Activated T-helper 1 cell treated with Interleukin-2 at 50 U/mL for 16 hours (primary cell): ENCODE results near the gene CIAO2A.
"Not testable (repeated sequence)": the region's sequence is repeated elsewhere in the genome, so short reads cannot be mapped to it uniquely, and the experiment has no call there.

Source experiments
- DNase-seq: peaks from one replicate; pipeline ENCODE4 v3.0.0-alpha.2; 2020; ENCODE audit warnings: low read depth

The CIAO2A gene

GRCh38 chr15:64111679-64112050, 18.0 kb upstream of the CIAO2A start:
- DNase-seq: no peak

- no peak for DNase-seq
Measured at GRCh38 chr15:64110950-64111678, 17.5 kb upstream of the CIAO2A start.

- not testable (repeated sequence) for DNase-seq
Measured at GRCh38 chr15:64110108-64110701, 16.6 kb upstream of the CIAO2A start.

- no peak for DNase-seq
Measured at GRCh38 chr15:64107337-64107736, 13.7 kb upstream of the CIAO2A start.

- DNase-seq: no peak
Measured at GRCh38 chr15:64105113-64105704, 11.6 kb upstream of the CIAO2A start.

GRCh38 chr15:64102497-64102896, 8.9 kb upstream of the CIAO2A start:
- DNase-seq: no peak

- DNase-seq: no peak
Measured at GRCh38 chr15:64100958-64101357, 7.3 kb upstream of the CIAO2A start.

- no peak for DNase-seq
Measured at GRCh38 chr15:64099379-64099778, 5.7 kb upstream of the CIAO2A start.

GRCh38 chr15:64096668-64097384, 3.2 kb upstream of the CIAO2A start:
- no peak for DNase-seq

- peak; percentile 95 for DNase-seq
Measured at GRCh38 chr15:64095795-64096667, 2.4 kb upstream of the CIAO2A start, which contains the start of gene SNX1. Gene SNX1, plus strand, starts transcription at chr15:64095982. Its CDS starts 32 bp downstream, at chr15:64096014.

- DNase-seq: no peak
Measured at GRCh38 chr15:64095431-64095794, 1.8 kb upstream of the CIAO2A start.

- DNase-seq: no peak
Measured at GRCh38 chr15:64092864-64093626, 593 bp downstream of the CIAO2A start.

- DNase-seq: no peak
Measured at GRCh38 chr15:64092075-64092820, 1.4 kb downstream of the CIAO2A start.

- DNase-seq: no peak
Measured at GRCh38 chr15:64090527-64090926, 3.1 kb downstream of the CIAO2A start.

GRCh38 chr15:64089543-64090280, 3.9 kb downstream of the CIAO2A start:
- DNase-seq: no peak

GRCh38 chr15:64082757-64083156, 10.9 kb downstream of the CIAO2A start:
- no peak for DNase-seq

GRCh38 chr15:64073496-64073895, 20.1 kb downstream of the CIAO2A start:
- DNase-seq: not testable (repeated sequence)

GRCh38 chr15:64072812-64073211, 20.8 kb downstream of the CIAO2A start:
- no peak for DNase-seq

GRCh38 chr15:64071931-64072765, 21.5 kb downstream of the CIAO2A start:
- DNase-seq: no peak
